Measurements from ENCODE around the gene DCUN1D1.

DCUN1D1 gene

DNA sequence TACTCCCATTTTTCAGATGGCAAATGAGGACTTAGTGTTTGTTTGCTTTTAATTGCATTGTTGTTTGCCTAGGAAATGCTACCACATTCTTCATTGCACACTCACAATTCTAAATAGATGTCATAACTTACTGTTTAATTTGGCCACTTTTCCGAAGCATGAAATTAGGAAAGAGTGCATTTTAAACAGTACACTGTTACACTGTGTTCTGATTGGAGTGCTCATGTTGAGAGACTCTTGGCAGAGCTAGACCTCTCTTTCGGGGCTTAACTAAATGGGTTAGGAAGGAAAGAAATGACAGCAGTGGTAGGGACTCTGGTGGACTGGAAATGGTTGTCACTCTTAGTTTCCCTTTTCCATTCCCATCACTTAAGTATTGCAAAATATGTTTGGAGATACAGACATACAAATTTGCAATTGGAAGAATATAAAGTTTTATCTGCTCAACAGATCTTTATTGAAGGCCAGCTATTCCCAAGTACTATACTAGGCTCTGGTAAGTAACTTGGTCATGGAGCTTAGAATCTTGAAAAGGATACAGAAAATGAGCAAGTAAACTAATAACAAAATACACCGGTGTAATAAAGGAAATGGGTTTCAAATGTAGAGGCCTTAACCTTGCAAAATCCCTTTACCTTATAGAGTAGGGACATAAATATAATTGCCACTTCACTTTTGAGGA lies 90.2 kb downstream of the DCUN1D1 start:
- FAIRE-seq, result no peak
